GM12878 (cell line): ENCODE data around the gene B3GALNT2. TPM values are rescaled to one million over a fixed set of nuclear protein-coding genes. Genes with fewer than 3 reads are reported as not detected.

Experiments used
- BRCA1 ChIP-seq: IDR thresholded peaks from 2 replicates; pipeline ENCODE4 v1.6.1; 2011; ENCODE audit warnings: low read depth, low read length, improper control_type of control experiment
- EP300 ChIP-seq, 2 experiments: fragments of 150-350 bp in 1 of 2; IDR thresholded peaks; 2 replicates each; pipeline ENCODE4 v1.6.1; 2011 to 2012; ENCODE audit warnings: low read depth in 2 of 2, low read length in 2 of 2, borderline replicate concordance in 1 of 2, improper control_type of control experiment in 1 of 2, inconsistent platforms in 1 of 2; ENCODE audit not compliant: control insufficient read depth in 1 of 2
- ESRRA ChIP-seq: IDR thresholded peaks from 2 replicates; pipeline ENCODE4 v1.6.1; 2012; ENCODE audit warnings: mild to moderate bottlenecking, low read length, improper control_type of control experiment
- GATAD2B ChIP-seq: fragments of 450-650 bp; conservative IDR thresholded peaks from 2 replicates; pipeline ENCODE4 v1.6.1; 2017; ENCODE audit warnings: low read depth, mild to moderate bottlenecking, moderate library complexity
- JUND ChIP-seq: IDR thresholded peaks from 2 replicates; pipeline ENCODE4 v1.6.1; 2012; ENCODE audit warnings: low read depth, mild to moderate bottlenecking, low read length, improper control_type of control experiment, moderate library complexity
- KDM1A ChIP-seq: fragments of 200-600 bp; sonication (generic); IDR thresholded peaks from 2 replicates; pipeline ENCODE4 v1.6.1; 2016; ENCODE audit warnings: borderline replicate concordance
- NBN ChIP-seq: fragments of 450-650 bp; IDR thresholded peaks from 2 replicates; pipeline ENCODE4 v1.6.1; 2016
- NFIC ChIP-seq: IDR thresholded peaks from 2 replicates; pipeline ENCODE4 v1.6.1; 2012; ENCODE audit warnings: low read depth, mild to moderate bottlenecking, inconsistent platforms, low read length, moderate library complexity
- NRF1 ChIP-seq: conservative IDR thresholded peaks from 2 replicates; pipeline ENCODE4 v1.6.1; 2011; ENCODE audit warnings: mild to moderate bottlenecking, low read depth, low read length, improper control_type of control experiment
- PRDM15 ChIP-seq: fragments of 450-650 bp; formaldehyde crosslinking; IDR thresholded peaks from 2 replicates; pipeline ENCODE4 v1.4.0; 2020; ENCODE audit warnings: mild to moderate bottlenecking, moderate library complexity
- RBBP5 ChIP-seq: fragments of 200-600 bp; sonication (generic); conservative IDR thresholded peaks from 2 replicates; pipeline ENCODE4 v1.6.1; 2016
- RCOR1 ChIP-seq: conservative IDR thresholded peaks from 2 replicates; pipeline ENCODE4 v1.6.1; 2012; ENCODE audit warnings: low read depth, low read length, improper control_type of control experiment
- RELA ChIP-seq: fragments of 450-650 bp; IDR thresholded peaks from 2 replicates; pipeline ENCODE4 v1.8.0; 2014; ENCODE audit warnings: borderline replicate concordance; ENCODE audit not compliant: partially characterized antibody
- RELB ChIP-seq: fragments of 450-650 bp; IDR thresholded peaks from 2 replicates; pipeline ENCODE4 v1.6.1; 2017; ENCODE audit warnings: low read depth, mild to moderate bottlenecking, moderate library complexity
- RFX5 ChIP-seq: IDR thresholded peaks from 2 replicates; pipeline ENCODE4 v1.6.1; 2011; ENCODE audit warnings: low read depth, low read length, improper control_type of control experiment
- RUNX3 ChIP-seq: IDR thresholded peaks from 2 replicates; pipeline ENCODE4 v1.6.1; 2012; ENCODE audit warnings: low read length, inconsistent platforms
- STAT3 ChIP-seq: IDR thresholded peaks from 2 replicates; pipeline ENCODE4 v1.6.1; 2011; ENCODE audit warnings: low read depth, low read length, improper control_type of control experiment
- TCF3 ChIP-seq: IDR thresholded peaks from 2 replicates; pipeline ENCODE4 v1.6.1; 2012; ENCODE audit warnings: low read depth, mild to moderate bottlenecking, low read length, borderline replicate concordance; ENCODE audit not compliant: insufficient read depth
- USF2 ChIP-seq: IDR thresholded peaks from 2 replicates; pipeline ENCODE4 v1.6.1; 2011; ENCODE audit warnings: low read depth, low read length, improper control_type of control experiment, borderline replicate concordance
- ZBTB33 ChIP-seq: fragments of 450-650 bp; IDR thresholded peaks from 2 replicates; pipeline ENCODE4 v1.6.1; 2017; ENCODE audit warnings: mild to moderate bottlenecking
- polyA plus RNA-seq, 11 experiments: library from polyadenylated mRNA; depleted of rRNA in 4 of 11; unstranded in 6 of 11; stranded (reverse) in 5 of 11; fragments of >200 nt; fragmentation: Nextera tagmentation in 4 of 11; fragmentation: Illumina TruSeq in 1 of 11; extraction: Ambion mirVana in 4 of 11; extraction: Trizol in 1 of 11; gene quantifications; 1 replicate in 1 of 11; 2 replicates in 10 of 11; pipeline versions ENCODE4 v1.2.1 to v1.2.3, GENCODE V29; 2011 to 2016; ENCODE audit warnings: inconsistent platforms in 2 of 11, missing spikeins in 2 of 11, low read depth in 1 of 11
- total RNA-seq, 4 experiments: library from RNA; depleted of rRNA in 3 of 4; stranded (reverse); fragments of >200 nt in 3 of 4; fragmentation: Illumina TruSeq in 1 of 4; extraction: Trizol in 1 of 4; gene quantifications; 2 replicates each; pipeline versions ENCODE4 v1.2.1 to v1.2.3, GENCODE V29; 2013 to 2021

Gene B3GALNT2
- total and polyA plus RNA-seq, 10 of the 15 experiments (the other 5 are each of a cell fraction or from before 2014, with no cell fraction given) = 0.77 to 19.7 (median 12.7) TPM

- TF ChIP-seq PRDM15 (CRISPR knock-in tag) (no peak), STAT3 (no peak), NFIC (no peak), RFX5 (no peak), RELB (peak; percentile 66), NBN (peak; percentile 73), RELA (peak; percentile 61), GATAD2B (no peak; the same call in none of the 2 replicates), NRF1 (peak; percentile 86), BRCA1 (peak; percentile 31), RBBP5 (no peak), ESRRA (peak; percentile 27; the same call in 1 of the 2 replicates), TCF3 (peak; percentile 72), KDM1A (no peak), EP300 (IDR thresholded peaks at IDR 0.05; ENCODE audit: borderline replicate concordance in 1 of 2, control insufficient read depth in 1 of 2, low read depth in 2 of 2, low read length in 2 of 2) (peak in 1 of 2 experiments; percentile 51; a peak in 1 of 4 replicates), JUND (no peak; the same call in 1 of the 2 replicates), RUNX3 (peak; percentile 91), USF2 (no peak), RCOR1 (no peak), ZBTB33 (no peak)
Observed at GRCh38 chr1:235504494-235505222, 406 bp upstream of the B3GALNT2 start (continued).
